K562 (cell line): Measurements from ENCODE around the gene SLC35E2B. TPM values are rescaled to one million over a fixed set of nuclear protein-coding genes. Genes with fewer than 3 reads are reported as not detected.
A peak's percentile ranks its signal among the peaks of the same experiment; 100 is the strongest.

Experiments used
- ATAC-seq: fragments of 200-7000 bp; cut with Tn5 transposase; 3 replicates; pipeline ENCODE4 v1.9.1; 2020; ENCODE audit warnings: moderate library complexity
- BruUV-seq: library from RNA; stranded (reverse); fragments of 400-500 nt; replicated peaks from 2 replicates; lab custom pipeline; 2021; lab: Mats Ljungman, UMichigan
- CTCF ChIA-PET: fragments of 300-600 bp; formaldehyde crosslinking; extraction: SDS; loops from one replicate; lab custom pipeline; 2021; ENCODE audit warnings: low intra/inter-chr PET ratio; lab: Yijun Ruan, JAX
- POLR2A ChIA-PET: fragments of 300-600, 350-650 bp; sonication (Branson Sonifier 250); formaldehyde crosslinking; extraction: SDS; loops from one replicate; lab custom pipeline; 2021; ENCODE audit warnings: antibody characterized with exemption, inconsistent platforms; lab: Yijun Ruan, JAX
- DNase-seq, 4 experiments: peaks; one replicate each; pipeline versions ENCODE4 v3.0.0 to v3.0.0-alpha.2; 2011 to 2018; ENCODE audit warnings: low spot score in 3 of 4, mixed read lengths in 3 of 4; ENCODE audit errors: extremely low read depth in 1 of 4
- FAIRE-seq: peaks from 2 replicates; lab custom pipeline; 2011; peaks lifted over from hg19 to GRCh38; lab: Jason Lieb, UNC
- H2AFZ ChIP-seq: 2 replicates; pipeline ENCODE4 v1.6.0; 2011; ENCODE audit warnings: low read depth, low read length, control low read depth, inconsistent platforms
- H3K27ac ChIP-seq: fragments of 200-600 bp; 3 replicates; pipeline ENCODE4 v1.8.0; 2011; ENCODE audit warnings: low read depth, mild to moderate bottlenecking, control low read depth, inconsistent platforms, low read length, moderate library complexity, mixed read lengths; ENCODE audit errors: extremely low read depth
- H3K27me3 ChIP-seq, 2 experiments: fragments of 300-600 bp in 1 of 2; 2 replicates in 1 of 2; 3 replicates in 1 of 2; pipeline versions ENCODE4 v1.6.0 to v1.8.0; 2011; ENCODE audit warnings: inconsistent platforms in 2 of 2, low read length in 2 of 2, mild to moderate bottlenecking in 1 of 2, mixed read lengths in 1 of 2, moderate library complexity in 1 of 2; ENCODE audit not compliant: control insufficient read depth in 2 of 2, insufficient read depth in 2 of 2
- H3K36me3 ChIP-seq: fragments of 300-600 bp; 3 replicates; pipeline ENCODE4 v1.8.0; 2011; ENCODE audit warnings: mild to moderate bottlenecking, low read length, inconsistent platforms; ENCODE audit not compliant: control insufficient read depth, insufficient read depth
- H3K4me1 ChIP-seq, 2 experiments: fragments of 200-600 bp in 1 of 2; replicated peaks in 1 of 2; 2 replicates in 1 of 2; 3 replicates in 1 of 2; pipeline versions ENCODE4 v1.5.1 to v1.8.0; 2011; ENCODE audit warnings: inconsistent platforms in 2 of 2, low read length in 2 of 2, mild to moderate bottlenecking in 1 of 2, mixed read lengths in 1 of 2, moderate library complexity in 1 of 2; ENCODE audit not compliant: control insufficient read depth in 2 of 2, insufficient read depth in 2 of 2
- H3K4me2 ChIP-seq: 2 replicates; pipeline ENCODE4 v1.6.1; 2011; ENCODE audit warnings: low read length, control low read depth, inconsistent platforms, mixed read lengths; ENCODE audit not compliant: insufficient read depth
- H3K4me3 ChIP-seq: fragments of 200-600 bp; sonication (generic), shearing (Covaris generic); 2 replicates; pipeline ENCODE4 v1.5.1; 2016; ENCODE audit warnings: control low read depth, inconsistent platforms
- H3K79me2 ChIP-seq: fragments of 200-600 bp; 3 replicates; pipeline ENCODE4 v1.8.0; 2011; ENCODE audit warnings: low read length, inconsistent platforms; ENCODE audit not compliant: control insufficient read depth, insufficient read depth
- H3K9ac ChIP-seq, 2 experiments: 2 replicates each; pipeline versions ENCODE4 v1.6.0 to v1.6.1; 2011; ENCODE audit warnings: low read depth in 2 of 2, low read length in 2 of 2, control low read depth in 1 of 2, inconsistent platforms in 1 of 2, mild to moderate bottlenecking in 1 of 2, mixed read lengths in 1 of 2; ENCODE audit not compliant: insufficient read depth in 1 of 2
- H3K9me1 ChIP-seq: one replicate; pipeline ENCODE4 v1.6.0; 2011; ENCODE audit warnings: inconsistent platforms, mild to moderate bottlenecking, low read length, moderate library complexity; ENCODE audit not compliant: control insufficient read depth, insufficient read depth
- H3K9me3 ChIP-seq: replicated peaks from 2 replicates; pipeline ENCODE4 v1.5.1; 2011; ENCODE audit warnings: low read depth, low read length, inconsistent platforms; ENCODE audit not compliant: control insufficient read depth, insufficient read depth
- H4K20me1 ChIP-seq: replicated peaks from 2 replicates; pipeline ENCODE4 v1.6.1; 2011; ENCODE audit warnings: low read length, inconsistent platforms, mixed read lengths; ENCODE audit not compliant: control insufficient read depth, insufficient read depth
- E2F1 ChIP-seq: sonication (generic); formaldehyde crosslinking; IDR thresholded peaks from 2 replicates; pipeline ENCODE4 v1.8.1; 2023; ENCODE audit warnings: mild to moderate bottlenecking, missing genetic modification reagents, moderate library complexity
- FOSL1 ChIP-seq: fragments of 200-800 bp; sonication (Bioruptor generic); conservative IDR thresholded peaks from 2 replicates; pipeline ENCODE4 v1.6.1; 2016; ENCODE audit warnings: missing genetic modification characterization, missing compliant biosample characterization
- NCOR1 ChIP-seq: fragments of 450-650 bp; IDR thresholded peaks from 2 replicates; pipeline ENCODE4 v1.6.1; 2016; ENCODE audit warnings: mild to moderate bottlenecking, moderate library complexity
- PCBP1 ChIP-seq: fragments of 200-400 bp; formaldehyde crosslinking; IDR thresholded peaks from 2 replicates; pipeline ENCODE4 v1.6.1; 2018; ENCODE audit warnings: mild to moderate bottlenecking, low read depth, low read length; ENCODE audit not compliant: poor library complexity, severe bottlenecking
- POLR3G ChIP-seq: IDR thresholded peaks from 2 replicates; pipeline ENCODE4 v1.6.1; 2011; ENCODE audit not compliant: insufficient read length, insufficient replicate concordance; ENCODE audit errors: extremely low read depth
- RAD51 ChIP-seq: fragments of 450-650 bp; IDR thresholded peaks from 2 replicates; pipeline ENCODE4 v1.7.1; 2016; ENCODE audit warnings: low read depth, mild to moderate bottlenecking, borderline replicate concordance
- REST ChIP-seq, 2 experiments: fragments of 450-650 bp; formaldehyde crosslinking in 1 of 2; IDR thresholded peaks; 2 replicates each; pipeline versions ENCODE4 v1.4.0 to v1.6.1; 2014 to 2020; ENCODE audit warnings: mild to moderate bottlenecking in 2 of 2, borderline replicate concordance in 1 of 2, low read depth in 1 of 2
- TAF15 ChIP-seq: fragments of 200-400 bp; formaldehyde crosslinking; IDR thresholded peaks from 2 replicates; pipeline ENCODE4 v1.6.1; 2017; ENCODE audit warnings: mild to moderate bottlenecking, low read depth, low read length, moderate library complexity
- ZNF124 ChIP-seq: sonication (generic); formaldehyde crosslinking; IDR thresholded peaks from 2 replicates; pipeline ENCODE4 v1.8.1; 2022; ENCODE audit warnings: missing genetic modification reagents
- ZNF224 ChIP-seq: sonication (generic); formaldehyde crosslinking; IDR thresholded peaks from 2 replicates; pipeline ENCODE4 v1.8.0; 2022; ENCODE audit warnings: mild to moderate bottlenecking, missing genetic modification reagents
- ZNF436 ChIP-seq: fragments of 250-450, 450-650 bp; sonication (Bioruptor Pico); formaldehyde crosslinking; IDR thresholded peaks from 2 replicates; pipeline ENCODE4 v1.7.0; 2020; ENCODE audit warnings: mild to moderate bottlenecking
- ZNF444 ChIP-seq: fragments of 250-450 bp; sonication (Bioruptor Pico); IDR thresholded peaks from 2 replicates; pipeline ENCODE4 v1.4.0; 2020; ENCODE audit warnings: mild to moderate bottlenecking, moderate library complexity
- ZNF76 ChIP-seq: fragments of 250-450 bp; sonication (Bioruptor Pico); IDR thresholded peaks from 2 replicates; pipeline ENCODE4 v1.4.0; 2020; ENCODE audit warnings: mild to moderate bottlenecking, moderate library complexity, borderline replicate concordance
- WGBS: fragments of 100-300 bp; shearing (Covaris generic); methylation state at CpG from one replicate; pipeline ENCODE4 v1.1.6; 2016; ENCODE audit warnings: low coverage, mixed read lengths; ENCODE audit not compliant: insufficient coverage; ENCODE audit errors: missing lambda C conversion rate; 5-methylcytosine and 5-hydroxymethylcytosine counted together
- in situ Hi-C: fragments of 300-500 bp; cut with MboI; formaldehyde crosslinking; loops from 4 replicates; pipeline ENCODE4 v1.15.0; 2018; ENCODE audit warnings: inconsistent platforms, mixed read lengths
- intact Hi-C: fragments of 100-400 bp; cut with micrococcal nuclease; formaldehyde crosslinking; loops from 2 replicates; pipeline ENCODE4 v1.14.2; 2022
- polyA plus RNA-seq, 8 experiments: library from polyadenylated mRNA; depleted of rRNA in 4 of 8; stranded (reverse) in 5 of 8; unstranded in 3 of 8; fragments of >200 nt; fragmentation: Nextera tagmentation in 2 of 8; fragmentation: Illumina TruSeq in 1 of 8; extraction: Ambion mirVana in 2 of 8; extraction: Trizol in 1 of 8; gene quantifications; 2 replicates each; pipeline versions ENCODE4 v1.2.1 to v1.2.3, GENCODE V29; 2011 to 2014; ENCODE audit warnings: inconsistent platforms in 1 of 8, missing spikeins in 1 of 8
- total RNA-seq, 7 experiments: library from RNA; depleted of rRNA in 6 of 7; stranded (reverse); fragments of >200 nt in 6 of 7; fragmentation: Illumina TruSeq in 2 of 7; extraction: Trizol in 2 of 7; gene quantifications; 2 replicates each; pipeline versions ENCODE4 v1.2.1 to v1.2.3, GENCODE V29; 2011 to 2021; ENCODE audit warnings: low replicate concordance in 1 of 7

Gene SLC35E2B
- total and polyA plus RNA-seq, 9 of the 15 experiments (the other 6 are each of a cell fraction or from before 2014, with no cell fraction given): 4.7 to 44.6 (median 20.7) TPM

- in situ Hi-C loops: no loop called here
- 53% methylated on average over 8 of the region's 8 CpGs for WGBS
- no TSS peak for BruUV-seq
- peaks cover 1% of the 10 kb centered on the region; the same call in 1 of the 2 replicates for H4K20me1 ChIP-seq
- no peak for ATAC-seq
- H3K4me1 ChIP-seq: peaks cover 0 to 86% of the 10 kb centered on the region in 2 experiments; a peak in 3 of 5 replicates
- no peak overlapping the region for H3K27ac ChIP-seq
- H3K9ac ChIP-seq: peak overlapping the region in 1 of 2 experiments; percentile 52; a peak in 2 of 4 replicates
- DNase-seq: no peak
- H2AFZ ChIP-seq: no peak overlapping the region
- no peak for FAIRE-seq
- no peaks in the 10 kb centered on the region for H3K27me3 ChIP-seq
- H3K79me2 ChIP-seq: no peaks in the 10 kb centered on the region
- ChIA-PET POLR2A (interaction anchor here (1.2 to 1.6 kb wide), 2 partner anchors 10 to 23 kb away, joined by 3 to 4 read pairs; partner anchors contain the start of gene MIB2), CTCF (no interaction called here)
- intact Hi-C loops: no loop called here
- H3K36me3 ChIP-seq: no peaks in the 10 kb centered on the region
- H3K4me3 ChIP-seq: no peak overlapping the region
- no peak overlapping the region for H3K4me2 ChIP-seq
- no peaks in the 10 kb centered on the region for H3K9me1 ChIP-seq
- no peaks in the 10 kb centered on the region for H3K9me3 ChIP-seq
- no peak for TF ChIP-seq FOSL1 (tag)
- no peak for TF ChIP-seq E2F1
- no peak for TF ChIP-seq RAD51
- no peak for TF ChIP-seq TAF15
- no peak for TF ChIP-seq POLR3G
- TF ChIP-seq ZNF436: no peak
- TF ChIP-seq REST (IDR thresholded peaks at IDR 0.05; ENCODE audit: borderline replicate concordance): no peak
- TF ChIP-seq REST (CRISPR knock-in tag; IDR thresholded peaks at IDR 0.05; ENCODE audit: low read depth): no peak
- TF ChIP-seq NCOR1: no peak
- no peak for TF ChIP-seq ZNF124
- TF ChIP-seq ZNF224: no peak
- no peak for TF ChIP-seq PCBP1
- no peak for TF ChIP-seq ZNF444
- TF ChIP-seq ZNF76 (CRISPR knock-in tag): no peak
These were observed 66.8 kb downstream of the SLC35E2B start for GRCh38 chr1:1625824-1626206.
